DND-41 (cell line): ENCODE data around the gene ELL2.

Experiments
- EZH2 ChIP-seq: IDR thresholded peaks from 3 replicates; pipeline ENCODE4 v1.6.1; 2012; ENCODE audit warnings: borderline replicate concordance, low read depth, mild to moderate bottlenecking, moderate library complexity, low read length, inconsistent platforms; ENCODE audit not compliant: severe bottlenecking
- TF ChIP-seq, protein P1 (sequence below): IDR thresholded peaks from 2 replicates; pipeline ENCODE4 v1.5.1; 2012; ENCODE audit warnings: borderline replicate concordance, low read length, moderate library complexity, mild to moderate bottlenecking; ENCODE audit not compliant: poor library complexity, severe bottlenecking; ENCODE audit errors: extremely low read depth

DNA sequence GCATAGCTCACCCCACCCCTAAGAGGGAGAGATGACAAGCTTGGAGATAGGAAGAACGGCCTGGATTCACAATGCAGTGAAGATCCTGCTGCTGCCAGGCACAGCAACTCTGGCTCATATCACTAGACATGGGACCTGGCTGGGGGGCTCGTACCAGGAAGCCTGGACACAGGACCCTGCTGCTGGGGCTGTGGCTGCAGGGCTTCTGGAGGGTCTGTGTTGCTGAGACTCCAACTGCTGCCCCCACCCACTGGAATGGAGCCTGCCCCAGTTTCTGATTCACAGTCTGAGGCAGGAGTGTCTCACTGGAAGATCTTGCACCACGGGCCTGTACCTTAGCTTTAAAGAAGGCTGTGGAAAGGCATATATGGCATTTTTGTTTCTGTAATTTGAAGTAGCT is 108.2 kb downstream of the ELL2 start:
- TF ChIP-seq EZH2: no peak
- TF ChIP-seq, protein P1, sequence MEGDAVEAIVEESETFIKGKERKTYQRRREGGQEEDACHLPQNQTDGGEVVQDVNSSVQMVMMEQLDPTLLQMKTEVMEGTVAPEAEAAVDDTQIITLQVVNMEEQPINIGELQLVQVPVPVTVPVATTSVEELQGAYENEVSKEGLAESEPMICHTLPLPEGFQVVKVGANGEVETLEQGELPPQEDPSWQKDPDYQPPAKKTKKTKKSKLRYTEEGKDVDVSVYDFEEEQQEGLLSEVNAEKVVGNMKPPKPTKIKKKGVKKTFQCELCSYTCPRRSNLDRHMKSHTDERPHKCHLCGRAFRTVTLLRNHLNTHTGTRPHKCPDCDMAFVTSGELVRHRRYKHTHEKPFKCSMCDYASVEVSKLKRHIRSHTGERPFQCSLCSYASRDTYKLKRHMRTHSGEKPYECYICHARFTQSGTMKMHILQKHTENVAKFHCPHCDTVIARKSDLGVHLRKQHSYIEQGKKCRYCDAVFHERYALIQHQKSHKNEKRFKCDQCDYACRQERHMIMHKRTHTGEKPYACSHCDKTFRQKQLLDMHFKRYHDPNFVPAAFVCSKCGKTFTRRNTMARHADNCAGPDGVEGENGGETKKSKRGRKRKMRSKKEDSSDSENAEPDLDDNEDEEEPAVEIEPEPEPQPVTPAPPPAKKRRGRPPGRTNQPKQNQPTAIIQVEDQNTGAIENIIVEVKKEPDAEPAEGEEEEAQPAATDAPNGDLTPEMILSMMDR: no peak
